Subcutaneous adipose tissue (tissue), 4 donors: ENCODE data around the gene SNX14. TPM values are rescaled to one million over a fixed set of nuclear protein-coding genes. Genes with fewer than 3 reads are reported as not detected.

Source experiments
- CTCF ChIP-seq: fragments of 450-650 bp; IDR thresholded peaks from one replicate; pipeline ENCODE4 v1.5.1; 2016; ENCODE audit warnings: low read depth, mild to moderate bottlenecking, control low read depth, antibody characterized with exemption, moderate library complexity
- total RNA-seq, 4 donors: library from RNA; depleted of rRNA; stranded (reverse); fragments of >200 nt; gene quantifications; one replicate each; pipeline ENCODE4 v1.1.0, GENCODE V29; 2016

The SNX14 gene
- total RNA-seq, 4 donors from 2014 or later, result 61.8 to 120 (median 99.1) TPM

GRCh38 chr6:85459224-85459901 is 134.3 kb downstream of the SNX14 start:
- no peak for TF ChIP-seq CTCF

- no peak for TF ChIP-seq CTCF
These were observed 134.9 kb downstream of the SNX14 start for GRCh38 chr6:85458782-85459181.

GRCh38 chr6:85458184-85458583 is 135.5 kb downstream of the SNX14 start:
- TF ChIP-seq CTCF, result no peak

- no peak for TF ChIP-seq CTCF
These were observed 136.9 kb downstream of the SNX14 start for GRCh38 chr6:85456782-85457181.

Other genes starting within 250 kb of the SNX14 start
- 10 to 100 TPM; 15.5 to 38.8 (median 22.7) TPM for gene NT5E, start 143.8 kb downstream of the SNX14 start, total RNA-seq
- 10 to 100 TPM; 54.6 to 84.3 (median 57.6) TPM for gene SYNCRIP, start 49.0 kb upstream of the SNX14 start, total RNA-seq